GM18519 (cell line): ENCODE measurements around the gene HOXD1.

Experiments used
- ATAC-seq: cut with Tn5 transposase; IDR thresholded peaks from one replicate; pipeline ENCODE4 v1.9.1; 2021; ENCODE audit warnings: mild to moderate bottlenecking, moderate library complexity; ENCODE audit not compliant: unreplicated experiment, low FRiP score

The HOXD1 gene

GRCh38 chr2:176152350-176153181, 35.9 kb upstream of the HOXD1 start:
- ATAC-seq: no peak

GRCh38 chr2:176154576-176155252, 33.8 kb upstream of the HOXD1 start:
- ATAC-seq: no peak

- no peak for ATAC-seq
These were observed 33.0 kb upstream of the HOXD1 start for GRCh38 chr2:176155356-176156044.

- ATAC-seq: no peak
These were observed 32.1 kb upstream of the HOXD1 start for GRCh38 chr2:176156301-176156806.

GRCh38 chr2:176156807-176157498, 31.5 kb upstream of the HOXD1 start, which contains the start of gene HOXD3:
Gene HOXD3 (plus strand): TSS chr2:176157307. CDS start chr2:176169115, 11,808 bp downstream.
- no peak for ATAC-seq

- no peak for ATAC-seq
These were observed 30.8 kb upstream of the HOXD1 start for GRCh38 chr2:176157499-176158185.

- no peak for ATAC-seq
These were observed 30.3 kb upstream of the HOXD1 start for GRCh38 chr2:176158186-176158591.

GRCh38 chr2:176158855-176159662, 29.4 kb upstream of the HOXD1 start:
- ATAC-seq: no peak

GRCh38 chr2:176159663-176160250, 28.7 kb upstream of the HOXD1 start:
- ATAC-seq: no peak

GRCh38 chr2:176160251-176160985, 28.1 kb upstream of the HOXD1 start:
- ATAC-seq: no peak

- ATAC-seq: no peak
These were observed 27.3 kb upstream of the HOXD1 start for GRCh38 chr2:176160986-176161824.

GRCh38 chr2:176161825-176162626, 26.4 kb upstream of the HOXD1 start:
- ATAC-seq: no peak

GRCh38 chr2:176162911-176163671, 25.4 kb upstream of the HOXD1 start:
- no peak for ATAC-seq

GRCh38 chr2:176163672-176164056, 24.8 kb upstream of the HOXD1 start:
- ATAC-seq: no peak

GRCh38 chr2:176164201-176164600, 24.3 kb upstream of the HOXD1 start:
- no peak for ATAC-seq
